ENCODE measurements around the gene NEDD8.

NEDD8 gene

DNA sequence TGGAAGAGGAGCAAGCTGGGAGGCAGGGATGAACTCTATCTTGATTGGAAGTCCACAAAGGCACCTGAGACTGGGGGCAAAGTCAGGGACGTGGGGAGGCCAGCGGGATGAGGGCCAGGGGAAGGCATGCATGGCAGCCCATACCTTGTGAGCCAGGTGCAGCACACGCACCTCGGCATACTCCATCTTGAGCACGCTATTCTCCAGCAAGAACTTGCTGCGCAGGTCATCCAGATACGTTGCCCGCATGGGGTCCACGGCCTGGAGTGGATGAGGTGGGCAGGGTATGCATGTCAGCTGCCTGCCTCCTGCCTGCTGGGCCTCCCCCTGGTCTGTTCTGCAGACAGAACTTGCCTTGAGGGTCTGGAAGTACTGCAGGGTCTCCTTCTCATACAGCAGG is 35.3 kb upstream of the NEDD8 start:
- no peak for DNase-seq
- H3K36me3 Mint-ChIP-seq (ENCODE audit: low read depth) = peaks cover 10% of the 10 kb centered on the region
- peaks cover 18% of the 10 kb centered on the region for H3K4me1 Mint-ChIP-seq
- H3K9me3 Mint-ChIP-seq = no peaks in the 10 kb centered on the region
- H3K27ac Mint-ChIP-seq = no peak overlapping the region
- H3K4me3 Mint-ChIP-seq = no peak overlapping the region
- H3K27me3 Mint-ChIP-seq (ENCODE audit: low read depth, poor library complexity) = peaks cover 6% of the 10 kb centered on the region
- TF ChIP-seq, protein P1, sequence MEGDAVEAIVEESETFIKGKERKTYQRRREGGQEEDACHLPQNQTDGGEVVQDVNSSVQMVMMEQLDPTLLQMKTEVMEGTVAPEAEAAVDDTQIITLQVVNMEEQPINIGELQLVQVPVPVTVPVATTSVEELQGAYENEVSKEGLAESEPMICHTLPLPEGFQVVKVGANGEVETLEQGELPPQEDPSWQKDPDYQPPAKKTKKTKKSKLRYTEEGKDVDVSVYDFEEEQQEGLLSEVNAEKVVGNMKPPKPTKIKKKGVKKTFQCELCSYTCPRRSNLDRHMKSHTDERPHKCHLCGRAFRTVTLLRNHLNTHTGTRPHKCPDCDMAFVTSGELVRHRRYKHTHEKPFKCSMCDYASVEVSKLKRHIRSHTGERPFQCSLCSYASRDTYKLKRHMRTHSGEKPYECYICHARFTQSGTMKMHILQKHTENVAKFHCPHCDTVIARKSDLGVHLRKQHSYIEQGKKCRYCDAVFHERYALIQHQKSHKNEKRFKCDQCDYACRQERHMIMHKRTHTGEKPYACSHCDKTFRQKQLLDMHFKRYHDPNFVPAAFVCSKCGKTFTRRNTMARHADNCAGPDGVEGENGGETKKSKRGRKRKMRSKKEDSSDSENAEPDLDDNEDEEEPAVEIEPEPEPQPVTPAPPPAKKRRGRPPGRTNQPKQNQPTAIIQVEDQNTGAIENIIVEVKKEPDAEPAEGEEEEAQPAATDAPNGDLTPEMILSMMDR (IDR thresholded peaks at IDR 0.05) = no peak

GRCh38 chr14:24266344-24267244 is 34.4 kb upstream of the NEDD8 start:
- TF ChIP-seq, protein P1 (IDR thresholded peaks at IDR 0.05) = no peak
- H3K9me3 Mint-ChIP-seq = no peaks in the 10 kb centered on the region
- peaks cover 2% of the 10 kb centered on the region for H3K27me3 Mint-ChIP-seq (ENCODE audit: low read depth, poor library complexity)
- H3K36me3 Mint-ChIP-seq (ENCODE audit: low read depth) = peaks cover 10% of the 10 kb centered on the region
- H3K4me3 Mint-ChIP-seq = no peak overlapping the region
- DNase-seq = no peak
- peak overlapping the region; percentile 62 for H3K27ac Mint-ChIP-seq
- peaks cover 9% of the 10 kb centered on the region for H3K4me1 Mint-ChIP-seq

GRCh38 chr14:24264298-24264697 is 32.1 kb upstream of the NEDD8 start:
- Mint-ChIP-seq H3K36me3 (ENCODE audit: low read depth) (peaks cover 10% of the 10 kb centered on the region), H3K4me3 (no peak overlapping the region), H3K4me1 (peaks cover 6% of the 10 kb centered on the region), H3K27me3 (ENCODE audit: low read depth, poor library complexity) (peaks cover 3% of the 10 kb centered on the region), H3K9me3 (no peaks in the 10 kb centered on the region), H3K27ac (peak overlapping the region; percentile 42)
- TF ChIP-seq, protein P1 (IDR thresholded peaks at IDR 0.05) = no peak
- DNase-seq = no peak

DNA sequence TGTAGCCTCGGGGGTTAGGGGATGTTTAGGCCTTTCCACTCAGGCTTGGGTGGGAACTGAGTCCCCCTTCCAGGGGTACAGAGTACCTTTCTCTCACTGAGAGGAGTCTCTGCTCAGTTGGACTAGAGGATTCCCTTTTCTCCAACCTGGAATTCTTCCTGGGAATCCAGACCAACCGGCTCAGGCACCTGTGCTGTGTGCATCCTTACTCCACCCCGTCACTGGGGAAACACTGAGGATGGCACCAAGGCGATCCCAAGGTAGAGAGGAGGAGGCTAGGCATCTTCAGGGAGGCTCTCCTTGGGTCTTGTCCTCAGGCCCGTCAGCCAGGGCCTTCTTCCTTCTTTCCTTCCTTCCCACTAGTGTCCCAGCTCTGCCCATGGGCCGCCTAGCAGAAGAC is 31.7 kb upstream of the NEDD8 start:
- no peak for DNase-seq
- H3K27me3 Mint-ChIP-seq (ENCODE audit: low read depth, poor library complexity) = peaks cover 2% of the 10 kb centered on the region
- no peaks in the 10 kb centered on the region for H3K9me3 Mint-ChIP-seq
- H3K36me3 Mint-ChIP-seq (ENCODE audit: low read depth) = peaks cover 10% of the 10 kb centered on the region
- H3K4me1 Mint-ChIP-seq = peaks cover 6% of the 10 kb centered on the region
- no peak overlapping the region for H3K4me3 Mint-ChIP-seq
- H3K27ac Mint-ChIP-seq = no peak overlapping the region
- TF ChIP-seq, protein P1 (IDR thresholded peaks at IDR 0.05) = no peak

GRCh38 chr14:24262821-24263733 is 30.9 kb upstream of the NEDD8 start, which contains the start of gene TGM1:
Gene TGM1, minus strand, starts transcription at chr14:24263177. Its CDS starts 825 bp downstream, at chr14:24262352.
- Mint-ChIP-seq H3K4me3 (no peak within 1 kb of the TSS), H3K27ac (peak within 1 kb of the TSS; percentile 2), H3K36me3 (ENCODE audit: low read depth) (peaks cover 10% of the 10 kb centered on the region), H3K4me1 (peaks cover 6% of the 10 kb centered on the region), H3K9me3 (no peaks in the 10 kb centered on the region), H3K27me3 (ENCODE audit: low read depth, poor library complexity) (peaks cover 2% of the 10 kb centered on the region)
- TF ChIP-seq, protein P1 (IDR thresholded peaks at IDR 0.05) = no peak
- DNase-seq = no peak

Data from nephron progenitor cell (in vitro differentiated cells).